PC-3 (cell line): ENCODE results near the gene TWIST2.

Experiments used
- EZH2 ChIP-seq: fragments of 300-600 bp; sonication (generic); IDR thresholded peaks from one replicate; pipeline ENCODE4 v1.6.1; 2017; ENCODE audit warnings: antibody characterized with exemption, mild to moderate bottlenecking, low read length; ENCODE audit not compliant: unreplicated experiment
- EZH2phosphoT487 ChIP-seq: fragments of 300-600 bp; sonication (generic); IDR thresholded peaks from 2 replicates; pipeline ENCODE4 v1.6.1; 2018; ENCODE audit warnings: mild to moderate bottlenecking, antibody characterized with exemption, low read length, borderline replicate concordance
- TF ChIP-seq, protein P1 (sequence below): fragments of 300-600 bp; sonication (generic); conservative IDR thresholded peaks from 2 replicates; pipeline ENCODE4 v1.5.1; 2017; ENCODE audit warnings: antibody characterized with exemption, low read depth, mild to moderate bottlenecking, low read length

DNA sequence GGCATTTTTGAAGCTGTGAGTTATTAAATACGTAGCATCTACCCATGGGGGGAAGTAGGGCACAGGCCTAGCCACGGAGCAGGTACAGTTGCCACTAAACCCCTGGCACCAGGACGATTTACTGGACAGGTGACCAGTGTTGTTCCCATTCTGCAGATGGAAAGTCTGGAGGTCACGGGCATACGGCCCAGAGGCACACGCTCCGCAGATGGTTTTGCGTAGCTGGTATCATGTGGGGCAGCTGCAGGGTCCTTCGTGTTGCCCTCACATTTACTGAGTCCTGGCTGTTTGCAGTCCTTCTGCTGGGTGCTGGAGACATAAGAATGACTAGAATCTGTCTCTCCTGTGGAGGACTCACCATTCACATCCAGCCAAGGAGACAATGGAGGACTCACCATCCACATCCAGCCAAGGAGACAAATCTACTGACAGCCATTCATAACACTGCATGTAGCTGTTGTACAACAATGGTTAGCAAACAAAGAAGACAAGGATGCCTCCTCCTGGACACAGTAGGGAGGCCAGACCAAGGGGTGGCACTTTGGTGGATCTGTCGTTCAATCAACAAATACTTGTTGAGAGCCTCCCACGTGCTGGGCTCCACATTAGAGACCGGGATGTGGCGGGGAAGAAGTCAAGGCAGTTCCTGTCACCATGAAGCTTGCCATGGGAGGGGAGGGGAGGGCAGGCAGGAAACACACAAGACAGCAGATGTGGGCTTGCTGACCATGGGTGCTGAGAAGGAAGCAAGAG is 24.9 kb downstream of the TWIST2 start:
- TF ChIP-seq, protein P1, sequence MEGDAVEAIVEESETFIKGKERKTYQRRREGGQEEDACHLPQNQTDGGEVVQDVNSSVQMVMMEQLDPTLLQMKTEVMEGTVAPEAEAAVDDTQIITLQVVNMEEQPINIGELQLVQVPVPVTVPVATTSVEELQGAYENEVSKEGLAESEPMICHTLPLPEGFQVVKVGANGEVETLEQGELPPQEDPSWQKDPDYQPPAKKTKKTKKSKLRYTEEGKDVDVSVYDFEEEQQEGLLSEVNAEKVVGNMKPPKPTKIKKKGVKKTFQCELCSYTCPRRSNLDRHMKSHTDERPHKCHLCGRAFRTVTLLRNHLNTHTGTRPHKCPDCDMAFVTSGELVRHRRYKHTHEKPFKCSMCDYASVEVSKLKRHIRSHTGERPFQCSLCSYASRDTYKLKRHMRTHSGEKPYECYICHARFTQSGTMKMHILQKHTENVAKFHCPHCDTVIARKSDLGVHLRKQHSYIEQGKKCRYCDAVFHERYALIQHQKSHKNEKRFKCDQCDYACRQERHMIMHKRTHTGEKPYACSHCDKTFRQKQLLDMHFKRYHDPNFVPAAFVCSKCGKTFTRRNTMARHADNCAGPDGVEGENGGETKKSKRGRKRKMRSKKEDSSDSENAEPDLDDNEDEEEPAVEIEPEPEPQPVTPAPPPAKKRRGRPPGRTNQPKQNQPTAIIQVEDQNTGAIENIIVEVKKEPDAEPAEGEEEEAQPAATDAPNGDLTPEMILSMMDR: no peak
- TF ChIP-seq EZH2 (no peak), EZH2phosphoT487 (no peak)
